Fibroblast of lung (primary cell): Measurements from ENCODE around the gene FADS2. TPM values are rescaled to one million over a fixed set of nuclear protein-coding genes. Genes with fewer than 3 reads are reported as not detected.

ENCODE experiments used
- DNase-seq, 2 donors: peaks; one replicate each; pipeline versions ENCODE4 v3.0.0 to v3.0.0-alpha.2; 2010; ENCODE audit warnings: low read depth in 2 of 2
- H2AFZ ChIP-seq: 2 replicates; pipeline ENCODE4 v1.5.1; 2012; ENCODE audit warnings: low read length, control low read depth, inconsistent platforms
- H3K27ac ChIP-seq: 2 replicates; pipeline ENCODE4 v1.5.1; 2011; ENCODE audit warnings: low read length, control low read depth; ENCODE audit not compliant: insufficient read depth
- H3K27me3 ChIP-seq: 2 replicates; pipeline ENCODE4 v1.5.1; 2011; ENCODE audit warnings: mild to moderate bottlenecking, low read length; ENCODE audit not compliant: control insufficient read depth, insufficient read depth
- H3K36me3 ChIP-seq: 2 replicates; pipeline ENCODE4 v1.5.1; 2011; ENCODE audit warnings: low read length; ENCODE audit not compliant: control insufficient read depth, insufficient read depth
- H3K4me1 ChIP-seq: 2 replicates; pipeline ENCODE4 v1.5.1; 2011; ENCODE audit warnings: low read length; ENCODE audit not compliant: control insufficient read depth, insufficient read depth; ENCODE audit errors: extremely low read depth
- H3K4me2 ChIP-seq: 2 replicates; pipeline ENCODE4 v1.5.1; 2011; ENCODE audit warnings: low read length, control low read depth; ENCODE audit not compliant: insufficient read depth; ENCODE audit errors: extremely low read depth
- H3K4me3 ChIP-seq, 4 experiments: fragments of 200-600 bp in 1 of 4; sonication (generic) in 1 of 4; replicated peaks in 1 of 4; 2 replicates each; pipeline ENCODE4 v1.5.1; 2011 to 2016; ENCODE audit warnings: low read length in 4 of 4, low read depth in 3 of 4, mild to moderate bottlenecking in 3 of 4, control low read depth in 2 of 4, inconsistent platforms in 1 of 4, mixed read lengths in 1 of 4; ENCODE audit not compliant: insufficient read depth in 1 of 4; ENCODE audit errors: control extremely low read depth in 1 of 4
- H3K79me2 ChIP-seq: 2 replicates; pipeline ENCODE4 v1.5.1; 2012; ENCODE audit warnings: mild to moderate bottlenecking, low read length, inconsistent platforms; ENCODE audit not compliant: control insufficient read depth, insufficient read depth
- H3K9ac ChIP-seq: 2 replicates; pipeline ENCODE4 v1.5.1; 2011; ENCODE audit warnings: mild to moderate bottlenecking, low read length, control low read depth; ENCODE audit not compliant: insufficient read depth
- H3K9me3 ChIP-seq: 2 replicates; pipeline ENCODE4 v1.5.1; 2012; ENCODE audit warnings: low read depth, low read length; ENCODE audit not compliant: control insufficient read depth, insufficient read depth
- H4K20me1 ChIP-seq: 2 replicates; pipeline ENCODE4 v1.5.1; 2011; ENCODE audit warnings: low read length; ENCODE audit not compliant: control insufficient read depth, insufficient read depth; ENCODE audit errors: extremely low read depth
- EZH2 ChIP-seq: IDR thresholded peaks from 2 replicates; pipeline ENCODE4 v1.5.1; 2012; ENCODE audit warnings: low read length, control low read depth, mild to moderate bottlenecking; ENCODE audit errors: missing control alignments
- polyA plus RNA-seq, 2 donors: library from polyadenylated mRNA; depleted of rRNA in 1 of 2; stranded (reverse) in 1 of 2; unstranded in 1 of 2; fragments of >200 nt; gene quantifications; 2 replicates each; pipeline ENCODE4 v1.2.1, GENCODE V29; 2011 to 2012; ENCODE audit warnings: missing spikeins in 1 of 2
- total RNA-seq: library from RNA; depleted of rRNA; stranded (reverse); fragments of >200 nt; gene quantifications from 2 replicates; pipeline ENCODE4 v1.2.1, GENCODE V29; 2014
- TF ChIP-seq, protein P1 (sequence below), 2 donors: IDR thresholded peaks in 1 of 2; conservative IDR thresholded peaks in 1 of 2; 1 replicate in 1 of 2; 2 replicates in 1 of 2; pipeline ENCODE4 v1.5.1; 2011 to 2012; ENCODE audit warnings: low read length in 2 of 2, control low read depth in 1 of 2, inconsistent platforms in 1 of 2, low read depth in 1 of 2, mild to moderate bottlenecking in 1 of 2

The FADS2 gene
- total and polyA plus RNA-seq, 2 donors (not counting 1 experiment from before 2014, with no cell fraction given), result 418 to 932 TPM

GRCh38 chr11:61910187-61911127, 82.4 kb downstream of the FADS2 start:
- Histone ChIP-seq H2AFZ (no peak overlapping the region), H3K4me3 (no peak overlapping the region), H3K79me2 (no peaks in the 10 kb centered on the region), H3K27me3 (no peaks in the 10 kb centered on the region), H3K27ac (no peak overlapping the region), H3K36me3 (peaks cover 3% of the 10 kb centered on the region), H3K9ac (no peak overlapping the region), H3K4me2 (no peak overlapping the region), H3K4me1 (no peaks in the 10 kb centered on the region), H3K9me3 (no peaks in the 10 kb centered on the region), H4K20me1 (no peaks in the 10 kb centered on the region)
- DNase-seq, result no peak
- TF ChIP-seq, protein P1, sequence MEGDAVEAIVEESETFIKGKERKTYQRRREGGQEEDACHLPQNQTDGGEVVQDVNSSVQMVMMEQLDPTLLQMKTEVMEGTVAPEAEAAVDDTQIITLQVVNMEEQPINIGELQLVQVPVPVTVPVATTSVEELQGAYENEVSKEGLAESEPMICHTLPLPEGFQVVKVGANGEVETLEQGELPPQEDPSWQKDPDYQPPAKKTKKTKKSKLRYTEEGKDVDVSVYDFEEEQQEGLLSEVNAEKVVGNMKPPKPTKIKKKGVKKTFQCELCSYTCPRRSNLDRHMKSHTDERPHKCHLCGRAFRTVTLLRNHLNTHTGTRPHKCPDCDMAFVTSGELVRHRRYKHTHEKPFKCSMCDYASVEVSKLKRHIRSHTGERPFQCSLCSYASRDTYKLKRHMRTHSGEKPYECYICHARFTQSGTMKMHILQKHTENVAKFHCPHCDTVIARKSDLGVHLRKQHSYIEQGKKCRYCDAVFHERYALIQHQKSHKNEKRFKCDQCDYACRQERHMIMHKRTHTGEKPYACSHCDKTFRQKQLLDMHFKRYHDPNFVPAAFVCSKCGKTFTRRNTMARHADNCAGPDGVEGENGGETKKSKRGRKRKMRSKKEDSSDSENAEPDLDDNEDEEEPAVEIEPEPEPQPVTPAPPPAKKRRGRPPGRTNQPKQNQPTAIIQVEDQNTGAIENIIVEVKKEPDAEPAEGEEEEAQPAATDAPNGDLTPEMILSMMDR (conservative IDR thresholded peaks at IDR 0.05 in 1 of 2, IDR thresholded peaks at IDR 0.05 in 1 of 2; ENCODE audit: low read depth in 1 of 2, low read length in 2 of 2), result no peak
- no peak for TF ChIP-seq EZH2

GRCh38 chr11:61911128-61911700, 83.1 kb downstream of the FADS2 start:
- H3K4me1 ChIP-seq, result no peaks in the 10 kb centered on the region
- no peak for DNase-seq
- H3K27me3 ChIP-seq, result no peaks in the 10 kb centered on the region

More at GRCh38 chr11:61911128-61911700, 83.1 kb downstream of the FADS2 start:
- no peaks in the 10 kb centered on the region for H3K79me2 ChIP-seq
- no peak overlapping the region for H3K9ac ChIP-seq
- H3K4me2 ChIP-seq, result no peak overlapping the region
- peaks cover 1% of the 10 kb centered on the region for H3K36me3 ChIP-seq
- no peak overlapping the region for H3K27ac ChIP-seq
- H3K4me3 ChIP-seq, result no peak overlapping the region
- H2AFZ ChIP-seq, result no peak overlapping the region
- no peaks in the 10 kb centered on the region for H3K9me3 ChIP-seq
- H4K20me1 ChIP-seq, result no peaks in the 10 kb centered on the region
- TF ChIP-seq EZH2, result no peak
- TF ChIP-seq, protein P1 (conservative IDR thresholded peaks at IDR 0.05 in 1 of 2, IDR thresholded peaks at IDR 0.05 in 1 of 2; ENCODE audit: low read depth in 1 of 2, low read length in 2 of 2), result no peak
